ENCODE data around the gene PEX16.

PEX16 gene

GRCh38 chr11:45929486-45930030, 11.9 kb upstream of the PEX16 start:
- no peak overlapping the region for H3K27ac ChIP-seq
- no peak overlapping the region for H3K4me3 ChIP-seq (ENCODE audit: low read depth, low read length)
- peaks cover under 1% of the 10 kb centered on the region for H3K4me1 ChIP-seq
- H3K79me2 ChIP-seq, result no peaks in the 10 kb centered on the region
- no peak overlapping the region for H3K9ac ChIP-seq
- no peak overlapping the region for H2AFZ ChIP-seq
- H3K4me2 ChIP-seq (ENCODE audit: low read length), result no peak overlapping the region
- H3K27me3 ChIP-seq (ENCODE audit: control insufficient read depth, insufficient read depth, low read length), result no peaks in the 10 kb centered on the region
- H3K9me3 ChIP-seq (ENCODE audit: control insufficient read depth, low read length), result no peaks in the 10 kb centered on the region
- H3K36me3 ChIP-seq (ENCODE audit: control insufficient read depth, insufficient read depth, low read length), result no peaks in the 10 kb centered on the region
- no peak for TF ChIP-seq CTCF (IDR thresholded peaks at IDR 0.05)

DNA sequence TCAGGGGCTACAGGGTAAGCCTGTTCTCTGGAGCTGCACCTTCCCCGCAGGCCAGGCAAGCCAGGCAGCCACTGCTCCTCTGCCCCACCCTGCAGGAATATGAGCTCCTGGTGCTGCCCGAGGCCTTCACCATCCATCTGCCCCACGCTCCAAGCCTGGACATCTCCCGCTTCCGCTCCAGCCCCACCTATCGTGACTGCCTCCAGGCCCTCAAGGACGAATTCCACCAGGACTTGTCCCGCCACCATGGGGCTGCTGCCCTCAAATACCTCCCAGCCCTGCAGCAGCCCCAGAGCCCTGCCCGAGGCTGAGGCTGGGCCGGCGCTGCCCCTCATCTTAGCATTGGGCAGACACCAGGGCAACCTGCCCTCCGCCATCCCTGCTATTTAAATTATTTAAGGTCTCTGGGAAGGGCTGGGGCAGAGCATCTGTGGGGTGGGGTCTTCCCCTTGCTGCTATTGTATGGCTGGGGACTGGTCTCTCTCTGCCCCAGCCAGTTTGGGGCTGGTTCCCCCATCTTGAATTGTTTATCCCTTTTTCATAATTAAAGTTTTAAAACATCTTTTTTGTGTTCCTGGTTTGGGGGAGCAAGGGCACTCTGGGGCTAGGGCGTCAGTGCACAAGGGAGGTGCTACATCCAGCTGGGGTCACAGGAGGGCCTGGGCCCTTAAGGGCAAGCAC, 11.0 kb upstream of the PEX16 start:
- H3K27ac ChIP-seq, result no peak overlapping the region
- TF ChIP-seq CTCF (IDR thresholded peaks at IDR 0.05), result no peak
- H3K9ac ChIP-seq, result no peak overlapping the region
- H3K4me1 ChIP-seq, result no peaks in the 10 kb centered on the region
- no peaks in the 10 kb centered on the region for H3K79me2 ChIP-seq
- no peaks in the 10 kb centered on the region for H3K9me3 ChIP-seq (ENCODE audit: control insufficient read depth, low read length)
- H3K4me2 ChIP-seq (ENCODE audit: low read length), result no peak overlapping the region
- H3K27me3 ChIP-seq (ENCODE audit: control insufficient read depth, insufficient read depth, low read length), result no peaks in the 10 kb centered on the region
- H2AFZ ChIP-seq, result no peak overlapping the region
- H3K36me3 ChIP-seq (ENCODE audit: control insufficient read depth, insufficient read depth, low read length), result no peaks in the 10 kb centered on the region
- H3K4me3 ChIP-seq (ENCODE audit: low read depth, low read length), result no peak overlapping the region

- H3K9ac ChIP-seq, result no peak overlapping the region
- H3K4me2 ChIP-seq (ENCODE audit: low read length), result no peak overlapping the region
- H2AFZ ChIP-seq, result no peak overlapping the region
- H3K27me3 ChIP-seq (ENCODE audit: control insufficient read depth, insufficient read depth, low read length), result no peaks in the 10 kb centered on the region
- H3K4me3 ChIP-seq (ENCODE audit: low read depth, low read length), result no peak overlapping the region
- no peaks in the 10 kb centered on the region for H3K9me3 ChIP-seq (ENCODE audit: control insufficient read depth, low read length)
- no peak overlapping the region for H3K27ac ChIP-seq
- no peaks in the 10 kb centered on the region for H3K4me1 ChIP-seq
- no peak for TF ChIP-seq CTCF (IDR thresholded peaks at IDR 0.05)
- H3K79me2 ChIP-seq, result no peaks in the 10 kb centered on the region
- H3K36me3 ChIP-seq (ENCODE audit: control insufficient read depth, insufficient read depth, low read length), result no peaks in the 10 kb centered on the region
These were observed 10.2 kb upstream of the PEX16 start for GRCh38 chr11:45927684-45928413.

- no peaks in the 10 kb centered on the region for H3K4me1 ChIP-seq
- no peak for TF ChIP-seq CTCF (IDR thresholded peaks at IDR 0.05)
- no peak overlapping the region for H3K9ac ChIP-seq
- H3K79me2 ChIP-seq, result no peaks in the 10 kb centered on the region
- no peak overlapping the region for H2AFZ ChIP-seq
- no peaks in the 10 kb centered on the region for H3K9me3 ChIP-seq (ENCODE audit: control insufficient read depth, low read length)
- no peaks in the 10 kb centered on the region for H3K36me3 ChIP-seq (ENCODE audit: control insufficient read depth, insufficient read depth, low read length)
- no peak overlapping the region for H3K4me2 ChIP-seq (ENCODE audit: low read length)
- no peak overlapping the region for H3K4me3 ChIP-seq (ENCODE audit: low read depth, low read length)
- no peaks in the 10 kb centered on the region for H3K27me3 ChIP-seq (ENCODE audit: control insufficient read depth, insufficient read depth, low read length)
- no peak overlapping the region for H3K27ac ChIP-seq
These were observed 9.6 kb upstream of the PEX16 start for GRCh38 chr11:45927332-45927683.

Measured in parathyroid adenoma (tissue), 2 donors.